ENCODE results near the gene DDIAS.

- TF ChIP-seq EZH2 (IDR thresholded peaks at IDR 0.05; ENCODE audit: low read depth) (no peak), CTCF (conservative IDR thresholded peaks at IDR 0.05) (no peak)
These were observed 5.4 kb downstream of the DDIAS start for GRCh38 chr11:82906931-82907330.

Data from PC-9 (cell line).